Activated CD8-positive, alpha-beta memory T cell treated with anti-CD3 and anti-CD28 coated beads for 24 hours (primary cell): ENCODE data around the gene TNFRSF6B.

ENCODE experiments used
- DNase-seq: peaks from one replicate; pipeline ENCODE4 v3.0.0-alpha.2; 2020

The TNFRSF6B gene

DNA sequence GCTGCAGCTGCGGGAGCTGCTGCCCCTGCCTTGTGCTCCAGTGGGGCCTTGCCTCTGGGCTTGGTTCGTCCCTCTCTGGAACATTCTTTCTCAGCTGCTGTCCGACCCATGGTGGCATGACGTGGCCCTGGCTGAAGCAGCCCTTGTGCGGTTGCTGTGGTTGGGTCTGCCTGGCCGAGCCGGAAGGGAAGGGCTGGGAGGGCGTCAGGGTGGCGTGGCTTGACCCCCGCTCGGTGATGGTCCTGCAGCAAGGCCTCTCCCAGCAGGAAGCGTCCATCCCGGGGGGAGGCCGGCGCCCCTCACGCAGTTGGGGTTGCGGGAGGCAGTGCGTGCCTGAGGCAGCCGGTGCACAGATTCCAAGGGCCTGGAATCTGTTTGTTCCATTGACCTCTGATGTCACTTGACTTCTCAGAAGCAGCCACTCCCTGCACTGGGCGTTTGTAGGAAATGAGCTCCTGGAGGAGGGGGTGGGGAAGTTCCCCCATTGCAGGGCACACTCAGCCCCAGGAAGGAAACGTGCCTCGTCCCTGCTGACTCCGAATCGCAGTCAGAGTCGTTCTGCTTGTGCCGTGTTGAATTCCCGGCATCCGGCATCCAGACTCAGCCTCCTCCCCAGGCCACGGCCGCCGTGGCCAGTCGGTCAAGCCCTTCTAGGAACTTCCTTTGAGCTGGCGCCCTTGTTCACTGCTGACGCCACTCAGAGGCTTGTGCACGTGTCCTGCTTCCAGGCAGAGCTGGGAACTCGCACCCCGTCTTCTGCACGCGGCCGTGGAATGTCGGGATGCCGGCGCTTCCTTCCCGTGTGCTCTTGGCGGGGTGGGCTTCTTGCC, 9.7 kb upstream of the TNFRSF6B start:
- no peak for DNase-seq

DNA sequence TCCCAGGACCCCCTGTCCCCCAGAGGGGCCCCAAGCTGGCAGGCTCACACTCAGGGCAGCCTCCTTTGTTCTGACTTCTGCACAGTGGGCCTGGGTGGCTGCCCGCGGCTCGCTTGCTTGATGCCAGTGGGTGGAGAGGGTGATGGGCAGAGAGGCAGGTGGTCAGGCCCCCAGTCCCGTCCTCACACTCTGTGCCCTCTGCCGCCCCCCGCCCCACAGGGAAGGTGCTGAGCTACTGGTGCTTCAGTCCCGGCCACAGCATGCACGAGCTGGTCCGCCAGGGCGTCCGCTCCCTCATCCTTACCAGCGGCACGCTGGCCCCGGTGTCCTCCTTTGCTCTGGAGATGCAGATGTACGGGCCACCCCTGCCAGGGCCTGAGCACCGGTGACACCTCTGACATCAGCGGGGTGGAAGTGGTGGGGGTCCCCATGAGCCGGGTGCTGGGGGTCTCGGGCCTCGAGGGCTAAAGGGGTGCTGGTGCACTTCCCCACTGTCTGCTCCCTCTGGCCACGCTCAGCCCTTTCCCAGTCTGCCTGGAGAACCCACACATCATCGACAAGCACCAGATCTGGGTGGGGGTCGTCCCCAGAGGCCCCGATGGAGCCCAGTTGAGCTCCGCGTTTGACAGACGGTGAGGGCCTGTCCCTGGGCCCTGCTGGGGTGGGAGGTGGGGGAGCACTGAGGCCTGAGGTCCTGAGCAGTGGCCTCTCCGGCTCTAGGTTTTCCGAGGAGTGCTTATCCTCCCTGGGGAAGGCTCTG, 8.9 kb upstream of the TNFRSF6B start:
- peak; percentile 59 for DNase-seq

DNA sequence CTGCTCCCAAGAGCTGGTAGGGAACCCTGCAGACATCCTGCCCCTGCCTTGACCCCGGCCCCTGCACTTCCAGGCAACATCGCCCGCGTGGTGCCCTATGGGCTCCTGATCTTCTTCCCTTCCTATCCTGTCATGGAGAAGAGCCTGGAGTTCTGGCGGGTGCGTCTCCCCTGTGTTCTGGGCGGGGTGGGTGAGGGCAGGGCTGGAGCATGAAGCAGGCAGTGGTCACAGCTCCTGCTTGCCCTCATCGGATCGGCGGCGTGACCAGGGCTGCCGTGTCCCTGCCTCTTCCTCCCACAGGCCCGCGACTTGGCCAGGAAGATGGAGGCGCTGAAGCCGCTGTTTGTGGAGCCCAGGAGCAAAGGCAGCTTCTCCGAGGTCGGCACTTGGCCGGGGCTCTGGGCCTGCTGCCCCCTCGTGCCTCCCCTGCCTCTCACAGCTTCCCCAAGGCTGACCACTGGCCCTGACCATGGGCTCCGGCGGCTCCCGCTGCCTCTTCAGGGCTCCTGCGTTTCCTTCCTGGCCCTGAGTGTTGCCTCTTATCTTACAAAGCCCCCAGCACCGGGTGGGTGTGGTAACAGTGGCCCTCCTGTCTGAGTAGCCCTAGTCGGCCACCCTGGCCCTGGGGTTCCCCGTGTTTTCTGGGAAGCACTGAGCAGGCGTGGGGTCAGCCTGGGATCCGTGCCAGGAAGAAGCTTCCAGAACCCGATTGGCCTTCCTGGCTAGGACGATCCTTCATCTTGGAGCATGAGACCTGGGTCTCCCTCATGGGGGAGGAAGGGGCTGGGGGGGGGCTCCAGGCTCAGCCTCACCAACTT, 8.0 kb upstream of the TNFRSF6B start:
- no peak for DNase-seq

DNA sequence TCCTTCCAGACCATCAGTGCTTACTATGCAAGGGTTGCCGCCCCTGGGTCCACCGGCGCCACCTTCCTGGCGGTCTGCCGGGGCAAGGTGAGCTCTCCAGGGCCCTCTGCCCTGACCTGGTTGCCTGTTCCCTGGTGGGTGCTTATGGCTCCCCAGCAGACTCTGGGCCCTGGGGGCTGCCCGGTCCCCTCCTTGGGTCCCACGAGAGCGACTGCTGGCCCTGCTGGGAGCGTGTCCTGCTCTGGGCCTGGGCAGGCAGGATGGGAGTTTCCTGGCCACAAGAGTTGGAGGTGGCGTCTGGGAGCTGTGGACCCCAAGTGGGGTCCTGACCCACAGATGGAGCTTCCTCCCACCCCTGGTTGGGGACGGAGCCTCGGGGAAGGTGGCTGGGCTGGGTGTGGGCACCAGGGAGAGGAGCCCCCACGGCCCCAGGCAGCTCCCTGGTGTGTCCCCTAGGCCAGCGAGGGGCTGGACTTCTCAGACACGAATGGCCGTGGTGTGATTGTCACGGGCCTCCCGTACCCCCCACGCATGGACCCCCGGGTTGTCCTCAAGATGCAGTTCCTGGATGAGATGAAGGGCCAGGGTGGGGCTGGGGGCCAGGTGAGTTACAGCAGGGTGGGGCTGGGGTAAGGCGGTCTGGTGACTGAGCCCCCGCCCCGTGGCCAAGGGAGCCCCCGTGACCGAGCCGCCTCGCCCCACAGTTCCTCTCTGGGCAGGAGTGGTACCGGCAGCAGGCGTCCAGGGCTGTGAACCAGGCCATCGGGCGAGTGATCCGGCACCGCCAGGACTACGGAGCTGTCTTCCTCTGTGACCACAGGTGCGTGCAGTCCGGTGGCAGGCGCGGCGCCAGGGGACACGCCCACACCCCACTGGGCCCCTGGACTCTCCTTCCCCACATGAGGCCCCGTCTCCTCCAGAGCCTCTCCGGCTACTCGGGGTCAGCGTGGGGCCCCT, 7.1 kb upstream of the TNFRSF6B start:
- DNase-seq: no peak

DNA sequence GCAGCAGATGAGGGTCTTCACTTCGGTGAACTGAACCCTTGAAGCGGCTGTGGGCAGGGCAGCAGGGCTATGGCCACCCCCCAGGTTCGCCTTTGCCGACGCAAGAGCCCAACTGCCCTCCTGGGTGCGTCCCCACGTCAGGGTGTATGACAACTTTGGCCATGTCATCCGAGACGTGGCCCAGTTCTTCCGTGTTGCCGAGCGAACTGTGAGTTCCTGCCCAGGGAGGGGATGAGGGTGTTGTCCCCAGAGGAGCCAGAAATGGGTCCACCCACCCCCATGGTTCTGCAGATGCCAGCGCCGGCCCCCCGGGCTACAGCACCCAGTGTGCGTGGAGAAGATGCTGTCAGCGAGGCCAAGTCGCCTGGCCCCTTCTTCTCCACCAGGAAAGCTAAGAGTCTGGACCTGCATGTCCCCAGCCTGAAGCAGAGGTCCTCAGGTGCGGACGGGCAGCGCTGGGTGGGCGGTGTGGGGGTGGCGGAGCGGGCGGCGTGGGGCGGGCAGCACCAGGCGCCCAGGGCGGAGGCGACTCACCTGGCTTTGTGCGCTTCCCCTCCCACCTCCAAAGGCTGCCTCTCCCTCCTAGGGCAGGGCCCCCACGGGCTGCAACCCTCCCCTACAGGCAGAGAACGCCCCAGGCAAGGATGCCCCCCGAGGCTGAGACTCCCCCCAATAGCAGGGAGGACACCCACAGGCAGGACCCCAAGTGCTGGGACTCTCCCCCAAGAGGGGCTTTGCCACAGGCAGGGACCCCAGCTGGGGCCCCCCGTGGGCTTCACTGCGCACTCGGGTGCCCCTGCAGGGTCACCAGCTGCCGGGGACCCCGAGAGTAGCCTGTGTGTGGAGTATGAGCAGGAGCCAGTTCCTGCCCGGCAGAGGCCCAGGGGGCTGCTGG, 6.2 kb upstream of the TNFRSF6B start:
- no peak for DNase-seq

DNA sequence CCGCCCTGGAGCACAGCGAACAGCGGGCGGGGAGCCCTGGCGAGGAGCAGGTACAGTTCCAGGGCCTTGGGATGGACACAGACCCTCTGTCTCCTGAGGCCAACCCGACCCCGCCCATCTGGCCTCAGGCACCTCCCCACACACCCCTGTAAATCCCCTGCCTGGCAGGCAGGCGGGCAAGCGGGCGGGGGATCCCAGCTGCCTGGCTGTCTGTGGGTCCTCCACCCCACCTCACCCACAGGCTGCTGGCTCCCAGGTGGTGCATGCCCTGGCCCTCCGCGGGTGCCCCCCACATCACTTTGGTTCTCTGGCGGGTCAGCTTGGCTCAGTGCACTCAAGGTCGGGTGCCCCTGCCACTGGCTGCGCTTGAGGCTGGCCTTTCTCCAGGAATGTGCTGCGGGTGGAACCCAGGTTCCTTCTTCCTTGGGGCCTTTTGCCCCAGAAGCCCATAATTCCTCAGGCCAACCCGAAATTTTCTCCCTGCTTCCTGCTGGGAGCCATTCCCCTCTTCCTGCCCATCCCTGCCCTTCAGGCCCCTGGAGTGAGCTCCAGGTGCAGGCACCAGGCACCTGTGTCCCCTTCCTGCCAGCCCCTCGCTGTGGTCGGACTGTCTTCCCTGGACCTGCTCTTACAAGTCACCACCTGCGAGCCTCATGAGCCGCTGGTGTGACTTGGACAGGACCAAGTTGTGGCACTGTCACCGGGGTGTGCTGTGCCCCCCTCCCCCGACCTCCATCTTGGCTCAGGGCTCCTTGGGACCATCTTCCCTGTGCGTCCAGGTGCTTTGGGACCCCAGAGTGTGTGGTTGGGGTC, 5.3 kb upstream of the TNFRSF6B start:
- no peak for DNase-seq

DNA sequence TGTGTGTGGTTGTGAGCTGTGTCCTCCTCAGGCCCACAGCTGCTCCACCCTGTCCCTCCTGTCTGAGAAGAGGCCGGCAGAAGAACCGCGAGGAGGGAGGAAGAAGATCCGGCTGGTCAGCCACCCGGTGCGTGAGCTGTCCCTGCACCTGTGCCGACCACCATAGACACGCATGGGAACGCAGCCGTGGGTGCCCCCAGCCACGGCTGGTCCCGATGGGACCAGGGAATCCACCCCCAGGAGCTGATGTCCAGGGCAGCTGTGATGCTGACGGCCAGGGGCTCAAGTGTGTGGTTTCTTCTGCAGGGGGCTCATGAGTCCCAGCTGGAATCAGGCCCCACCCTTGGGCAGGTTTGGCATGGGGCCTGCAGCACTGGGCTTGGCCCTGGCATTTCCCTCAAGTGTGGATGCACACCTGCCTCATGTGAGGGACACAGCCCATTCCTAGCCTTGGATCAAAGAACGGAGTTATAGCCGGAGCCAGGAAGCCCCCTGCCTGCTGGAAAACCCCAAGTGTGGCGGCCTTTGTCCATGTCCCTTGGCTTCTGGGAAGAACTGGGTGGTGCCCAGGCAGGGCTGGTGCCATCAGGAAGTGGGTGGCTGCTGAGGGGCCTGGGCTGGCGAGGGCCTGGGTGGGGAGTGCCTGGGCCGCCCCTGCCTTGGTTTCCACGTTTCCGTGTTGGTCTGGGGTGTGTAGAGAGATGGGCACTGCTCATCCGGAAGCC, 4.6 kb upstream of the TNFRSF6B start:
- no peak for DNase-seq

DNA sequence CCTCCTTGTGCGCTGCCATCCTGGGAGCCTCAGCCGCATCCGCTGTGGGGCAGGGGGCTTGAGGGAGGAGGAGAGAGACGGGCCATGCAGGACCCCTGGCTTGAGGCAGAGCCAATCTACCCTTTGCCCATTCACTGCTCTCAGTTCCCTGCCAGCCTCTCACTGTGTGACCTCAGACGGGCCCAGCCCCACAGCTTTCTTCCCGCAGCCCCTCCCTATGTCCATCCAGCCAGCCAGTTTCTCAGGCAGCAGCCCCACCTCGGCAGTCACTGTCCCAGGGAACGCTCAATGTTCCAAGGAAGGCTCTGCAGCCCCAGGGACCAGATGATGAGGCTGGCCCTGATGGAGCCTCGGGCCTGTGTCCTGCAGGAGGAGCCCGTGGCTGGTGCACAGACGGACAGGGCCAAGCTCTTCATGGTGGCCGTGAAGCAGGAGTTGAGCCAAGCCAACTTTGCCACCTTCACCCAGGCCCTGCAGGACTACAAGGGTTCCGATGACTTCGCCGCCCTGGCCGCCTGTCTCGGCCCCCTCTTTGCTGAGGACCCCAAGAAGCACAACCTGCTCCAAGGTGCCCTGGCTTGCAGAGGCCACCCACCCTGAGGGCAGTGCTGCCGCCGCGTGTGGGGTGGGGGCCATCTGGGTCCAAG, 3.9 kb upstream of the TNFRSF6B start:
- no peak for DNase-seq

DNA sequence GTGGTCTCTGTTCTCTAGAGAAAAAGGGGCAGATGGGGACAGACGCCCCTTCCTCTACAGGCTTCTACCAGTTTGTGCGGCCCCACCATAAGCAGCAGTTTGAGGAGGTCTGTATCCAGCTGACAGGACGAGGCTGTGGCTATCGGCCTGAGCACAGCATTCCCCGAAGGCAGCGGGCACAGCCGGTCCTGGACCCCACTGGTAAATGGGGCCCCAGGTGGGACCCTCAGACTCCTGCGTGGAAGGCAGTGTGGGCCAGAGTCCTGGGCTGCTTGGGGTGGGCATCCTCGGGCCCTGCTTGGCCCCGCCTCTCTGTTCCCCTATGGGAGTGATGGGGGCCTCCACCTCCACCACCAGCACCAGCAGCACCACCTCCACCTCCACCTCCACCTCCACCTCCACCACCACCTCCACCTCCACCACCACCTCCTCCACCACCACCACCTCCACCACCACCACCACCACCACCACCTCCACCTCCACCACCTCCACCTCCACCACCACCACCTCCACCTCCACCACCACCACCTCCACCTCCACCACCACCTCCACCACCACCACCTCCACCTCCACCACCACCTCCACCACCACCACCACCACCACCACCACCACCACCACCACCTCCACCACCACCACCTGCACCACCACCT, 3.2 kb upstream of the TNFRSF6B start:
- DNase-seq: no peak

DNA sequence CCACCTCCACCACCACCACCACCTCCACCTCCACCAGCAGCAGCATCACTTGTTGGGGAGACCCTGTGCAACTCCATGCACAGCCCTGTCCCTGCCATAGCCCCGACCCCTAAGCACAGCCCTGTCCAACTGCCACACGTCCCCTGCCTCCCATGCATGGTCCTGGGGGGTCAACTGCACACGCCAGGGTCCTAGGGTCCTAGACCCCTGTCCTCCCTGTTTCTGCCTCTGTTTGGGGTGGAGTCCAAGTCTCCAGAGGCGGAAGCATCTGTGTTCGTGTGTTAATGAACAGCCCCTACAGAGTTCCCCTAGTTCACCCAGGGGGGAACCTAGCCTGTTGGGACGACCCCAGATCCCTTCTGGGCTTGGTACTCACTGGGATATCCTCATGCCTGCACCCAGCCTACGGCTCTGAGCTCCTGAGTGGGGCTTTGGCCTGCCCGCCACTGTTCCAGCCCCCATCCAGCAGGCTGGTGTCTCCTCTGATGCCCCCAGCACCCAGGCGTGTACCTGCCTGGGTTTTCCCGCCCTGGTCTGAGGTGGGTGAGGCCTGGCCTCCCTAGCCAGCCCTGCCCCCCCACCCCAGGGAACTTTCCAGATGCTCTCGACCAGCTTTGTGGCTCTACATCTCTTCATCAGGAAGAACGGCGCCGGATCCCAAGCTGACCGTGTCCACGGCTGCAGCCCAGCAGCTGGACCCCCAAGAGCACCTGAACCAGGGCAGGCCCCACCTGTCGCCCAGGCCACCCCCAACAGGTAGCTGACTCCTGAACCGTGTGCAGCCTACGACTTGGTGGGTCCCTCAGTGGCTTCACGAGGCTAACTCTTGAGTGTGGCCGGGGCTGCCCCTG, 2.5 kb upstream of the TNFRSF6B start:
- DNase-seq: no peak

DNA sequence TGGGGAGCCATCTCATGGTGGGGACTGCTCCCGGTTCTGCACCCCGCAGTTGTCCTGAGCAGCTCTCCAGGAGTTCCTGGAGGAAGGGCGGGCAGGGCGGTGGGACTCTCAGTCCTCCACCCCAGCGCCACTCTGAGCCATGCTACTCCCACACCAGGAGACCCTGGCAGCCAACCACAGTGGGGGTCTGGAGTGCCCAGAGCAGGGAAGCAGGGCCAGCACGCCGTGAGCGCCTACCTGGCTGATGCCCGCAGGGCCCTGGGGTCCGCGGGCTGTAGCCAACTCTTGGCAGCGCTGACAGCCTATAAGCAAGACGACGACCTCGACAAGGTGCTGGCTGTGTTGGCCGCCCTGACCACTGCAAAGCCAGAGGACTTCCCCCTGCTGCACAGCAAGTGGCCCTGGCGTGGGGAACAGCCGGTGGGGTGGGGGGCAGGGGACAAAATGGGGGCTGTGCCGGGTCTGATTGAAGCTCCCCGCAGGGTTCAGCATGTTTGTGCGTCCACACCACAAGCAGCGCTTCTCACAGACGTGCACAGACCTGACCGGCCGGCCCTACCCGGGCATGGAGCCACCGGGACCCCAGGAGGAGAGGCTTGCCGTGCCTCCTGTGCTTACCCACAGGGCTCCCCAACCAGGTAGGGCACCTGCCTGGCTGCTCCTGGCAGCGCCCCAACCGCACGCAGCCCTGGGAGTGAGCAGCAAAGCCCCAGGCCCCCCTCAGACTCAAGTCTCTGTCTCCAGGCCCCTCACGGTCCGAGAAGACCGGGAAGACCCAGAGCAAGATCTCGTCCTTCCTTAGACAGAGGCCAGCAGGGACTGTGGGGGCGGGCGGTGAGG, 1.6 kb upstream of the TNFRSF6B start:
- no peak for DNase-seq

DNA sequence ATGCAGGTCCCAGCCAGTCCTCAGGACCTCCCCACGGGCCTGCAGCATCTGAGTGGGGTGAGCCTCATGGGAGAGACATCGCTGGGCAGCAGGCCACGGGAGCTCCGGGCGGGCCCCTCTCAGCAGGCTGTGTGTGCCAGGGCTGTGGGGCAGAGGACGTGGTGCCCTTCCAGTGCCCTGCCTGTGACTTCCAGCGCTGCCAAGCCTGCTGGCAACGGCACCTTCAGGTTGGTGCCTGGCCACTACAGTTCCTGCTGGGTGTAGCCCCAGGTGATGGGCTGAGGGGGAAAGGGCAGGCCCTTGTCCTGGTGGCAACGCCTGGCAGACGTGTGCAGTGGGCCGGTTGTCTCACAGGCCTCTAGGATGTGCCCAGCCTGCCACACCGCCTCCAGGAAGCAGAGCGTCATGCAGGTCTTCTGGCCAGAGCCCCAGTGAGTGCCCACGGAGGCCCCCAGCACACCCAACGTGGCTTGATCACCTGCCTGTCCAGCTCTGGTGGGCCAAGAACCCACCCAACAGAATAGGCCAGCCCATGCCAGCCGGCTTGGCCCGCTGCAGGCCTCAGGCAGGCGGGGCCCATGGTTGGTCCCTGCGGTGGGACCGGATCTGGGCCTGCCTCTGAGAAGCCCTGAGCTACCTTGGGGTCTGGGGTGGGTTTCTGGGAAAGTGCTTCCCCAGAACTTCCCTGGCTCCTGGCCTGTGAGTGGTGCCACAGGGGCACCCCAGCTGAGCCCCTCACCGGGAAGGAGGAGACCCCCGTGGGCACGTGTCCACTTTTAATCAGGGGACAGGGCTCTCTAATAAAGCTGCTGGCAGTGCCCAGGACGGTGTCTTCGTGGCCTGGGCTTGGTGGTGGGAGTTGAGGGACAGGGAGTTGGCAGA, 787 bp upstream of the TNFRSF6B start:
- DNase-seq: no peak

DNA sequence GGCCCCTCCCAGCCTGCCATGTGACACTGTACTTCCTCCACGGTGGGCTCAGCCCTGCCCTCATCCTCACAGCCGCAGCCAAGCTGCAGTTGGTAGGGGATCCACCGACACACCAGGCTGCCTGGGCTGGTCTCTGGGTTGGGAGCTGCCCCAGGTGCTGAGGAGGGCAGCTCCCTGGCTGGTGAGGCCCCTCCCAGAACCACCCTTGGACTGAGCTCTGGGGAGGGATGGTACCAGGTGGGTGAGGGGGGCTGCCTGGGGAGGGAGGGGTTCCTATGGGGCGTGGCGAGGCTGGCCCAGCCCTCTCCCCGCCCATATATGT, 185 bp upstream of the TNFRSF6B start:
- no peak for DNase-seq

DNA sequence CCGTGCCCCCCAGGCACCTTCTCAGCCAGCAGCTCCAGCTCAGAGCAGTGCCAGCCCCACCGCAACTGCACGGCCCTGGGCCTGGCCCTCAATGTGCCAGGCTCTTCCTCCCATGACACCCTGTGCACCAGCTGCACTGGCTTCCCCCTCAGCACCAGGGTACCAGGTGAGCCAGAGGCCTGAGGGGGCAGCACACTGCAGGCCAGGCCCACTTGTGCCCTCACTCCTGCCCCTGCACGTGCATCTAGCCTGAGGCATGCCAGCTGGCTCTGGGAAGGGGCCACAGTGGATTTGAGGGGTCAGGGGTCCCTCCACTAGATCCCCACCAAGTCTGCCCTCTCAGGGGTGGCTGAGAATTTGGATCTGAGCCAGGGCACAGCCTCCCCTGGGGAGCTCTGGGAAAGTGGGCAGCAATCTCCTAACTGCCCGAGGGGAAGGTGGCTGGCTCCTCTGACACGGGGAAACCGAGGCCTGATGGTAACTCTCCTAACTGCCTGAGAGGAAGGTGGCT, 960 bp downstream of the TNFRSF6B start:
- DNase-seq: peak; percentile 64

DNA sequence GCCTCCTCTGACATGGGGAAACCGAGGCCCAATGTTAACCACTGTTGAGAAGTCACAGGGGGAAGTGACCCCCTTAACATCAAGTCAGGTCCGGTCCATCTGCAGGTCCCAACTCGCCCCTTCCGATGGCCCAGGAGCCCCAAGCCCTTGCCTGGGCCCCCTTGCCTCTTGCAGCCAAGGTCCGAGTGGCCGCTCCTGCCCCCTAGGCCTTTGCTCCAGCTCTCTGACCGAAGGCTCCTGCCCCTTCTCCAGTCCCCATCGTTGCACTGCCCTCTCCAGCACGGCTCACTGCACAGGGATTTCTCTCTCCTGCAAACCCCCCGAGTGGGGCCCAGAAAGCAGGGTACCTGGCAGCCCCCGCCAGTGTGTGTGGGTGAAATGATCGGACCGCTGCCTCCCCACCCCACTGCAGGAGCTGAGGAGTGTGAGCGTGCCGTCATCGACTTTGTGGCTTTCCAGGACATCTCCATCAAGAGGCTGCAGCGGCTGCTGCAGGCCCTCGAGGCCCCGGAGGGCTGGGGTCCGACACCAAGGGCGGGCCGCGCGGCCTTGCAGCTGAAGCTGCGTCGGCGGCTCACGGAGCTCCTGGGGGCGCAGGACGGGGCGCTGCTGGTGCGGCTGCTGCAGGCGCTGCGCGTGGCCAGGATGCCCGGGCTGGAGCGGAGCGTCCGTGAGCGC, 1.6 kb downstream of the TNFRSF6B start:
- DNase-seq: no peak
